Natural killer cell (primary cell): ENCODE results near the gene DYSF. TPM values are rescaled to one million over a fixed set of nuclear protein-coding genes. Genes with fewer than 3 reads are reported as not detected.

Source experiments
- ATAC-seq, 3 donors: fragments of 150-1000 bp in 2 of 3; fragments of 200-7000 bp in 1 of 3; cut with Tn5 transposase; 1 replicate in 1 of 3; 2 replicates in 2 of 3; pipeline ENCODE4 v1.10.0; 2021; ENCODE audit warnings: mild to moderate bottlenecking in 2 of 3, moderate library complexity in 2 of 3
- DNase-seq, 2 donors: peaks; one replicate each; pipeline versions ENCODE4 v3.0.0 to v3.0.0-alpha.2; 2013 to 2021; ENCODE audit warnings: mixed read lengths in 1 of 2
- H3K27ac ChIP-seq: one replicate; pipeline ENCODE4 v1.5.1; 2013; ENCODE audit warnings: mild to moderate bottlenecking, low read length
- H3K27me3 ChIP-seq: one replicate; pipeline ENCODE4 v1.6.1; 2013; ENCODE audit warnings: low read length; ENCODE audit not compliant: control insufficient read depth, insufficient read depth
- H3K36me3 ChIP-seq: one replicate; pipeline ENCODE4 v1.6.1; 2013; ENCODE audit warnings: low read length; ENCODE audit not compliant: control insufficient read depth, insufficient read depth
- H3K4me1 ChIP-seq: one replicate; pipeline ENCODE4 v1.6.1; 2013; ENCODE audit warnings: low read length; ENCODE audit not compliant: control insufficient read depth, insufficient read depth
- H3K4me3 ChIP-seq: one replicate; pipeline ENCODE4 v1.5.1; 2013; ENCODE audit warnings: low read length
- H3K9me3 ChIP-seq: one replicate; pipeline ENCODE4 v1.6.1; 2013; ENCODE audit warnings: low read length; ENCODE audit not compliant: control insufficient read depth, insufficient read depth
- H3K27ac Mint-ChIP-seq, 2 donors: one replicate each; pipeline ENCODE4 v1.8.0; 2022; ENCODE audit warnings: mild to moderate bottlenecking in 2 of 2, mixed read lengths in 2 of 2, moderate library complexity in 1 of 2
- H3K27me3 Mint-ChIP-seq, 2 donors: one replicate each; pipeline ENCODE4 v1.8.0; 2022; ENCODE audit warnings: low read depth in 2 of 2, mixed read lengths in 2 of 2
- H3K36me3 Mint-ChIP-seq: one replicate; pipeline ENCODE4 v1.8.0; 2022; ENCODE audit warnings: mixed read lengths
- H3K4me1 Mint-ChIP-seq, 2 donors: one replicate each; pipeline ENCODE4 v1.8.0; 2022; ENCODE audit warnings: mixed read lengths in 2 of 2
- H3K4me3 Mint-ChIP-seq: one replicate; pipeline ENCODE4 v1.8.0; 2022; ENCODE audit warnings: mild to moderate bottlenecking, moderate library complexity, mixed read lengths
- H3K9me3 Mint-ChIP-seq, 2 donors: one replicate each; pipeline ENCODE4 v1.8.0; 2022; ENCODE audit warnings: mixed read lengths in 2 of 2
- WGBS: methylation state at CpG from one replicate; pipeline ENCODE4 v1.1.7; 2013; ENCODE audit warnings: missing lambda C conversion rate; ENCODE audit not compliant: insufficient coverage; 5-methylcytosine and 5-hydroxymethylcytosine counted together
- intact Hi-C: fragments of 100-400 bp; cut with micrococcal nuclease; formaldehyde crosslinking; loops from one replicate; pipeline ENCODE4 v1.14.2; 2022
- total RNA-seq, 4 donors: library from RNA; stranded (reverse); fragments of 120-200 nt in 1 of 4; gene quantifications; one replicate each; pipeline versions ENCODE4 v1.2.3 to v1.2.4, GENCODE V29; 2013 to 2022
- TF ChIP-seq, protein P1 (sequence below): fragments of 200-600 bp; IDR thresholded peaks from one replicate; pipeline ENCODE4 v1.8.0; 2022; ENCODE audit warnings: antibody characterized with exemption

DYSF gene
- total RNA-seq, 3 donors from 2014 or later (not counting 1 experiment from before 2014, with no cell fraction given), result 11.4 to 19.5 (median 12.4) TPM

GRCh38 chr2:71558300-71559051, 105.1 kb downstream of the DYSF start:
- no peaks in the 10 kb centered on the region for H3K27me3 ChIP-seq
- intact Hi-C loops, result no loop called here
- Mint-ChIP-seq H3K36me3 (no peaks in the 10 kb centered on the region), H3K27me3 (peaks cover 0 to 2% of the 10 kb centered on the region in 2 donors), H3K4me3 (no peak overlapping the region), H3K9me3 (no peaks in the 10 kb centered on the region), H3K4me1 (peaks cover 0 to 6% of the 10 kb centered on the region in 2 donors), H3K27ac (no peak overlapping the region)
- DNase-seq, result no peak
- ATAC-seq, result no peak
- H3K4me1 ChIP-seq, result no peaks in the 10 kb centered on the region
- H3K9me3 ChIP-seq, result no peaks in the 10 kb centered on the region
- TF ChIP-seq, protein P1, sequence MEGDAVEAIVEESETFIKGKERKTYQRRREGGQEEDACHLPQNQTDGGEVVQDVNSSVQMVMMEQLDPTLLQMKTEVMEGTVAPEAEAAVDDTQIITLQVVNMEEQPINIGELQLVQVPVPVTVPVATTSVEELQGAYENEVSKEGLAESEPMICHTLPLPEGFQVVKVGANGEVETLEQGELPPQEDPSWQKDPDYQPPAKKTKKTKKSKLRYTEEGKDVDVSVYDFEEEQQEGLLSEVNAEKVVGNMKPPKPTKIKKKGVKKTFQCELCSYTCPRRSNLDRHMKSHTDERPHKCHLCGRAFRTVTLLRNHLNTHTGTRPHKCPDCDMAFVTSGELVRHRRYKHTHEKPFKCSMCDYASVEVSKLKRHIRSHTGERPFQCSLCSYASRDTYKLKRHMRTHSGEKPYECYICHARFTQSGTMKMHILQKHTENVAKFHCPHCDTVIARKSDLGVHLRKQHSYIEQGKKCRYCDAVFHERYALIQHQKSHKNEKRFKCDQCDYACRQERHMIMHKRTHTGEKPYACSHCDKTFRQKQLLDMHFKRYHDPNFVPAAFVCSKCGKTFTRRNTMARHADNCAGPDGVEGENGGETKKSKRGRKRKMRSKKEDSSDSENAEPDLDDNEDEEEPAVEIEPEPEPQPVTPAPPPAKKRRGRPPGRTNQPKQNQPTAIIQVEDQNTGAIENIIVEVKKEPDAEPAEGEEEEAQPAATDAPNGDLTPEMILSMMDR, result no peak
- 85% methylated on average over 10 of the region's 10 CpGs for WGBS
- H3K36me3 ChIP-seq, result peaks cover 2% of the 10 kb centered on the region
- no peak overlapping the region for H3K27ac ChIP-seq
- H3K4me3 ChIP-seq, result no peak overlapping the region

- no peak for ATAC-seq
- H3K9me3 Mint-ChIP-seq, result no peaks in the 10 kb centered on the region
- no peaks in the 10 kb centered on the region for H3K36me3 Mint-ChIP-seq
- WGBS, result 79% methylated on average over 15 of the region's 15 CpGs
- TF ChIP-seq, protein P1, result no peak
- H3K27me3 Mint-ChIP-seq, result peaks cover 0 to 2% of the 10 kb centered on the region in 2 donors
- no peak overlapping the region for H3K27ac Mint-ChIP-seq
- H3K4me1 Mint-ChIP-seq, result peaks cover 0 to 5% of the 10 kb centered on the region in 2 donors
- Histone ChIP-seq H3K9me3 (no peaks in the 10 kb centered on the region), H3K4me1 (no peaks in the 10 kb centered on the region), H3K4me3 (no peak overlapping the region), H3K27ac (no peak overlapping the region), H3K36me3 (no peaks in the 10 kb centered on the region), H3K27me3 (no peaks in the 10 kb centered on the region)
- intact Hi-C loops, result no loop called here
- DNase-seq, result no peak
- H3K4me3 Mint-ChIP-seq, result no peak overlapping the region
Observed at GRCh38 chr2:71559080-71559827, 105.9 kb downstream of the DYSF start.

DNA sequence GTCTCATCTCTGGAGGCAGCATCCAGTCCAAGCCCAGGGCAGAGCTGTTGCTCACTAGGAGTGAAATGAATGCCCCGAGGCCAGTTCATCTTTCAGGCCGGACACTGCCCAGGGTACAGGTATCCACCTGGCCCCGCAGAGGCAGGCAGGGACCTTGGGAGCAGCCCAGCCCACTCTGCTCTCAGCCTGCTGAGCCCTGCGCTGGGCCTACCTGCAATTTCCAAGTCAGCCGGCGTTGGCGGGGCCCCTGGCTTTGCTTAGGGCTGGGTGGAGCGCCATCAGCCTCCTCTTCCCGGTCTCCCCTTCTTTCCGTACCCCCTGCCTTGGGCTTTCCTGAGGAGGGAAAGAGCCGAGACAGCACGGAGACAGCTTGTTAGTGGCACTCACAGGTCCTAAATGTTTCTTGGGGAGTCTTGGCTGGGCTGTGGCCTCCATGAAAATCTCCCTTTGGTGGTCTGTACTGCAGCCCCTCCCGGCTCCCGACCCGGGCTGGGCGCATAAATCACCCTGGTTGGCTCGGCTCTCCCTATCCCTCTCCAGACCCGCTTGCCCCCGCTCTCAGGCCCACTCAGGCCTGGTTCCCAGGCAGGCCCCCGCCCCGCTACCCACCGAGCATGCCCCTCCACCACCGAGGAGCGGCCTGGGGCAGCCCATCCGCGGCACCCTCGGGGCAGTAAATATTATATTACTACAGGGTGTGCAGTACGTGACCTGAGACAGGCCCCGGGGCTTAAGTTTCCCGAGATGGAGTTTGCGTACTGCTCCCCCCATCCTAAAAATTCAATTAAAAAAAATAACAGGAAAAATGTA, 106.7 kb downstream of the DYSF start:
- intact Hi-C loops, result no loop called here
- H3K27ac ChIP-seq, result no peak overlapping the region
- H3K27ac Mint-ChIP-seq, result no peak overlapping the region
- H3K9me3 ChIP-seq, result no peaks in the 10 kb centered on the region
- H3K4me3 Mint-ChIP-seq, result no peak overlapping the region
- H3K36me3 Mint-ChIP-seq, result no peaks in the 10 kb centered on the region
- 90% methylated on average over 31 of the region's 31 CpGs for WGBS
- H3K36me3 ChIP-seq, result no peaks in the 10 kb centered on the region
- TF ChIP-seq, protein P1, result no peak
- no peaks in the 10 kb centered on the region for H3K4me1 ChIP-seq
- ATAC-seq (no peak), DNase-seq (no peak)
- H3K27me3 Mint-ChIP-seq, result no peaks in the 10 kb centered on the region
- H3K4me1 Mint-ChIP-seq, result no peaks in the 10 kb centered on the region
- H3K4me3 ChIP-seq, result no peak overlapping the region
- H3K9me3 Mint-ChIP-seq, result no peaks in the 10 kb centered on the region
- no peaks in the 10 kb centered on the region for H3K27me3 ChIP-seq
